ENCODE measurements around the gene SARNP.
A peak's percentile ranks its signal among the peaks of the same experiment; 100 is the strongest.
"Not testable (repeated sequence)": the region's sequence is repeated elsewhere in the genome, so short reads cannot be mapped to it uniquely, and the experiment has no call there.

The SARNP gene

GRCh38 chr12:55789171-55789570 lies 28.4 kb downstream of the SARNP start:
- no peak for DNase-seq

- DNase-seq: no peak
Observed at GRCh38 chr12:55788546-55788945, 29.0 kb downstream of the SARNP start.

DNA sequence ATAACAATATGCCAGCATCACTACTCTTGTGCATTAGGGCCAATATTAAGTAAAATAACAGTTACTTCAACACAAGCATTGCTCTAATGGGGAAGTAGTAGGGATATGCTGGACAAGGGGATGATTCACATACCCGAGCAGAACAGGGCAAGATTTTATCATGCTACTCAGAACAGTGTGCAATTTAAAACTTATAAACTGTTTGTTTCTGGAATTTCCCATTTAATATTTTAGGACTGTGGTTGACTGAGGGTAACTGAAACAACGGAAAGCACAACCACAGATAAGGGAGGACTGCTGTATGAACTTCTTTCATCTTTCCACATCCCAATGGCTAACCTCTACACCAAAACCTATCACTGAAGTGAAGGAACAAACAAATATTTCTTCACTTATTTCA lies 36.8 kb downstream of the SARNP start:
- DNase-seq: peak; percentile 83

GRCh38 chr12:55777856-55778255 lies 39.7 kb downstream of the SARNP start:
- no peak for DNase-seq

GRCh38 chr12:55771736-55772135 lies 45.8 kb downstream of the SARNP start:
- no peak for DNase-seq

DNA sequence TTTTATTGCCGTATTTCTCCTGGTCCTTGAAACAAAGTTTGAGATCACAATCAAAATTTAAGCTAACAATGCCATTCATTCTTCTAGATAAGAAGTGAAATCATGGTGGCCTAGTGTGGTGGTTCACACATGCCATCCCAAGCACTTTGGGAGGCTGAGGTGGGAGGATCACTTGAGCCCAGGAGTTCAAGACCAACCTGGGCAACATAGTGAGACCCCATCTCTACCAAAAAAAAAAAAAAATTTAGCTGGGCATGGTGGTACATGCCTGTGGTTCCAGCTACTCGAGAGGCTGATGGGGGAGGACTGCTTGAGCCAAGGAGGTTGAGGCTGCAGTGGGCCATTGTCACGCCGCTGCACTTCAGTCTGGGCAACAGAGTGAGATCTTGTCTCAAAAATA lies 50.4 kb downstream of the SARNP start:
- no peak for DNase-seq

GRCh38 chr12:55765736-55766290 lies 51.7 kb downstream of the SARNP start:
- DNase-seq: no peak

- DNase-seq: no peak
Observed at GRCh38 chr12:55762646-55763045, 54.9 kb downstream of the SARNP start.

DNA sequence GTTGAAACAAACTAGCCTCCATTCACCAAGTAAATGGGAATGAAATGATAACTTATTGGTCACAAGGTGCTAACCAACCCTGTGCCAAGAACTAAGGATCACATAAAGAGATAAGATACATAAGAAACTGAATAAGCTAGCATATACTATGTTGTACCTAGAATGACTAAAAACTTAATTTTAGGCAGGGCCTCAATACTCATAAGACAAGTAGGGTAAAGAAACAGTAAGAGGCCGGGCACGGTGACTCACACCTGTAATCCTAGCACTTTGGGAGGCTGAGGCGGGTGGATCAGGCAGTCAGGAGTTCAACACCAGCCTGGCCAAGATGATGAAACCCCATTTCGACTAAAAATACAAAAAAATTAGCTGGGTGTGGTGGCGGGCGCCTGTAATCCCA lies 56.9 kb downstream of the SARNP start:
- no peak for DNase-seq

GRCh38 chr12:55758575-55758974 lies 58.9 kb downstream of the SARNP start:
- not testable (repeated sequence) for DNase-seq

DNA sequence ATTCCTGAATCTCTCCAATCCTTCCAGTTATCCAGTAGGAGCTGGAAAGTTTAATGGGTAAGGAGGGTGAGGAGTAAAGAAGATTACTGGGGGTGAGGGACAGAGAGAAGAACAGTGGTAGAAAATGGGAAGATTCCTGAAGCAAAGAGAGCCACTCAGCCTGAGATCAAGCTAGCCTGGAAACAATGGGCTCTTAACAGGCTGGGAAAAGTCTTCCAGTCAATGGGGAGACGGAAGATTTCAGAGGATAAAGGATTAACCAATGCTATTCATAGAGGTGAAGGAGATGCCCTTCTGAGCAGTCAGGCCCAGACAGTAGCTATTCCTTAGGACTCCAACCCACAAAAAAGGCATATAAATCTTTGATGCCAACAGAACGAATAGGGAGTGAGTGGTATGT lies 59.8 kb downstream of the SARNP start:
- DNase-seq: no peak

- DNase-seq: no peak
Observed at GRCh38 chr12:55755246-55755645, 62.3 kb downstream of the SARNP start.

- no peak for DNase-seq
Observed at GRCh38 chr12:55748230-55748993, 69.1 kb downstream of the SARNP start.

GRCh38 chr12:55746913-55747231 lies 70.7 kb downstream of the SARNP start:
- DNase-seq: no peak

- no peak for DNase-seq
Observed at GRCh38 chr12:55746174-55746912, 71.2 kb downstream of the SARNP start.

DNA sequence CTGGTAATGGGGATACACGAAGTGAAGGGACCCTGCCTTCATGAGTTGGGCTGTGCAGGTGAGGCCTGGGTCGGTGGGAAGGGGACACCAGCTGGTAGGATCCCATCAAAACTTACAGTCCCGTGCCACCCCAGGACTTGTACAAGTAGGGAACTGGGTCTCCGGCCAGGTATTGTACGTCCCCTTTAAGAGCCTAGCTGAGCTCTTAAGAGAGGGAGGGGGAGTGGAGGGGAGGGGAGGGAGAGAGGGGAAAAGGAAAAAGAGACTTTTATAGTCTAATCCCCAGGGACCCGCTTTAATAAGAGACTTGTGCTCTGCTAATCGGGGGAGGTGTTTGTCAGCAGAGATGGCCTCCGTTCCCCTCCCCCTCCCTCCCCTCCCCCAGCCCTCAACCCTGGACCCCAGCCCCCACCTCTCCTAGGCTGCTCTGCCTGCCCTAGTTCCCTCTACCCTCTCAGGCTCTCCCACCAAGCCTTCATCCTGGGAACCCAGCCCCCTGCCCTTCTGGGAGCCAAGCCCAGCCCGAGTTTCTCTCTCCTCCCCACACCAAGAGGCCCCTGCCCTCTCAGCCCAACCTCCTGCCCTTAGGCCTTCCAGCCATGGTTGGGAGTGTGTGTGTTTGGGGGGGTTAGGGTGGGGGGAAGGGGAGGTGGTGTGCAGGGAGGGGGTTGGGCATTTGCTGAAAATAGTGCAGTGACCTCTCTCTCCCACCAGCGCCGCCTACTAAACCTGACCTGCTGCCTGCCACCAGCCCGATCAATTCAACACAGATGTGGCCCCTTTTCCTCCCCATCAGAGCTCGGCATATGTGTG lies 72.0 kb downstream of the SARNP start:
- peak; percentile 89 for DNase-seq

- no peak for DNase-seq
Observed at GRCh38 chr12:55744340-55745030, 73.0 kb downstream of the SARNP start.

- DNase-seq: peak; percentile 80
Observed at GRCh38 chr12:55743406-55744339, 73.9 kb downstream of the SARNP start.

DNA sequence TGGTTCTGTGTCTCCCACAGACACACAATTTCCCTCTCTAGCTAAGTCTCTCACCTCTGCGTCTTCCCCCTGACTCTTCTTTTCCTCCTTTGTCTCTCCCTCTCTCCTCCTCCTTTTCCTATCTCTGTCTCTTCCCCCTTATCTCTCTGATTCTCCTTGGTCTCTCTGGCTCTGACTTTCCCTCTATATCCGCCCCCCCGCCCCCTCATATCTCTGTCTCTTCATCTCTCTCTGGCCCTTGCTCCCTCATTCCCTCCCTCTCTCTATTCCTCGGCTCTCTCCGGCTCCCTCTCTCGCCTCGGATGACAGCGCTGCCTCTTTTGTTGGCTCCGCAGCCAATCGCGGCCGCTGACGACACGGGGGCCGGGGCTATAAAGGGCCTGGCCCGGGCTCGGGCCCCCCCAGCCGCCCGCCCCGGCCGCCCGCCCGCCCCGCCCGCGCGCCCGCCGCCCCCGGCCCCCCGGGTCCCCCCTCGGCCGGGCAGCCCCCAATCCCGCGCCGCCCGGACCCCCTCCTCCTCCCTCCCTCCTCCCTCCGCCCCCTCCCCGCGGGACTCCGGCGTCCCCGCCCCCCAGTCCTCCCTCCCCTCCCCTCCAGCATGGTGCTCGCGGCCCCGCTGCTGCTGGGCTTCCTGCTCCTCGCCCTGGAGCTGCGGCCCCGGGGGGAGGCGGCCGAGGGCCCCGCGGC lies 74.7 kb downstream of the SARNP start, which contains the start of gene GDF11:
TSS of gene GDF11 (plus strand) at position 404 of the 687 bp plus-strand sequence. CDS start at position 599, 195 bp downstream.
- peak; percentile 91 for DNase-seq

DNA sequence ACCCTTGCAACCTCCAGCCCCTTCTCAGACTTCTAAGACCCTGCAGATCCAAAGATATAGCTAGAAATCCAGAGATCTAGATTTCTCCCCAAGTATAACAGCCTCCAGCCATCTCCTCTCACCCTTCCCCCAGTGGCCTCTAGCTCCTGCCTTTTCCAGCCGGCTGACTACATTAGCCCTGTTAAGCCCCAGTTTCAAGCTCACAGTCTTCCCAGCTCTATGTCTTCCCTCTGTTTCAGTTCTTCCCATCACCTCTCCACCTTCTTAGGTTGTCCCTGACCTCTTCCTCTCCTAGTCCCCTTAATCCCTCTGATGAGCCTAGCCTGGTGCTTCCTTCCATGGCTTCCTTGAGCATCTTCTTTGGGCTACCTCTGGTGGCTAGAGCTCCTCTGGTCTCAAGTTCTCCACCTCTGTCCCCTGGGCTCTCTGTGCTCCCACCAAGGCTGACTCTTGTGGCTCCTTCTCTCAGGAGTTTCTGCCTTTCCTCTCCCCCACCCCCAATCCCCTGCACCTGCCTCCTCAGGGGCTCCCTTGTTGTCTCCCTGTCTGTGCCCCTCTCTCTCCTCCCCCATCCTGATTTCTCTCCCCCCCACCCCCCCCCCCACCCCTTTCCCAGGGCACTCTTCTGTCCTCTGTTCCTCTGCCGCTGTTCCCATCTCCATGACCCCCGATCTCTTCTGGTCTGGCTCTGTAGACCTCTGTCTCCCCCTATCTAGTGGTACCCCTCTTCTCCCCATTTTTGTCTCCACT lies 75.4 kb downstream of the SARNP start:
- no peak for DNase-seq

Measured in OCI-M1 (cell line).